Activated CD4-positive, alpha-beta T cell treated with anti-CD3 and anti-CD28 coated beads, Interleukin-2, amount 50 U/mL, for 4 hours (primary cell): ENCODE measurements around the gene PROP1.
"Not testable (repeated sequence)": the region's sequence is repeated elsewhere in the genome, so short reads cannot be mapped to it uniquely, and the experiment has no call there.

Experiments
- DNase-seq, 2 experiments: peaks; one replicate each; pipeline ENCODE4 v3.0.0-alpha.2; 2020

PROP1 gene

DNA sequence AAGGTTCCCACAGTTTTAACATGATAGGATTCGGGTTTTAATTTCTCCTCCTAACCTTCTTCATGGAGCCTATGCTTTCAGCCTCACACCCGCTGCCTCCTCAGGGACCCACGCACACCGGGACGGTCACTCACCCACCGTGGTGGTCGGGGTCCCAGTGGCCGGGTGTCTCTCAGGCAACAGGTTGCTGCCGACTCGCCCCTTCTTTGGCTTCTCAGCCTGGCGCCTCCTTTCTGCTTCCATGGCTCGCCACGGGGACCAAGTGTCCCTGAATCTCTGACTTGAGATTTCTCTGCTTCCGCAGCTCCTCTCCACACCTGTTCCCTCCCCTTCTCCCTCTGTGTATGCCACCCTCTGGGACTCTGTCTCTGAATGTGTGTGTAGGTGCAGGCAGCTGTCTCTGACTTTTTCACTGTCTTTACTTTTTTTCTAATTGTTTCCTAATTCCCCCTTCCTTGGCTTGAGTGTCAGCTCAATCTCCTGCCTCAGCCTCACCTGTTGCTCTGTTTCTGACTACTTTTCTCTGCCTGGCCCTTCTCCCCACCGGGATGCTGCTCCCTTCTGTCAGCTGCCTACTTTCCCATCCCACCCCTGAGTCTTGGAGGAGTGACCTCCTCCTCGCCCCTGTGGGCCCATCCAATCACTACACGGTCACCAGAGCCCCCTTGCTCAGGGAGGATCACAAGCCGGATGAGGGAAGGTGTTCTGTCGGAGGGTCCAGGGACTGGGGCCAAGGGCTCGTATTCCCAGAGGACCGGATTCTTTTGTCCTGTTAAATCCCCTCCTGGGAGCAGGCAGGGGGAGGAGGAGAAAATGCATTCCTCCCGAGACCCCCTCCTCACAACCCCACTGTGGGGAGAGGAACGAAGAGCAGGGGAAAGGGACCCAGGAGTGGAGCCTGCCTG lies at the start of gene PROP1:
TSS of gene PROP1 (minus strand) at position 552 of the 905 bp plus-strand sequence. CDS start at position 243, 309 bp downstream.
- no peak for DNase-seq

DNA sequence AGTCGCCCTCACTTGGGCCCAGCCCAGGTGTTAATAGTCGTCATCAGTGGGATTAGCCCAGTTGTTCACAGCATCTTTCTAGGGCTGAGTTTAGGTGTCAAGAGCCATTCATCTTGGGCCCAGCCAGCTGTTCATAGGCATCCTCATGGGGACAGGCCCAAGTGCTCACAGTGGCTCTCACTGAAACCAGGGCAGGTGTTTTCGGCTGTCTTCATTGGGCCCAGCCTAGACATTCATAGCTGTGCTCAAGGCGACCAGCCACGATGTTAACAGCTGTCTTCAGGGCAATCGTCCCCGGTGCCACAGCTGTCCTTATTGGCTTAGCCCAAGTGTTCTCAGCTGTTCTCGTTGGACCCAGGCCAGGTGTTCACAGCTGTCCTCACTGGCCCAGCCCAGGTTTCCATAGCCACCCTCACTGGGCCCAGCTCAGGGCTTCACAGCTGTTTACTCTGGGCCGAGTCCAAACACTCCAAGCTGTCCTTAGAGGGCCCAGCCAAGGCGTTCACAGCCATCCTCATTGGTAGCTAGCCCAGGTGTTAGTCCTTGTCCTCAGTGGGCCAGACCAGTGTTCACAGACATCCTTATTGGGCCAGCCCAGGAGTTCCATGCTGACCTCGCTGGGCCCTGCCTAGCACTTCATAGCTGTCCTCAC lies 23.5 kb upstream of the PROP1 start:
- DNase-seq = not testable (repeated sequence)

DNA sequence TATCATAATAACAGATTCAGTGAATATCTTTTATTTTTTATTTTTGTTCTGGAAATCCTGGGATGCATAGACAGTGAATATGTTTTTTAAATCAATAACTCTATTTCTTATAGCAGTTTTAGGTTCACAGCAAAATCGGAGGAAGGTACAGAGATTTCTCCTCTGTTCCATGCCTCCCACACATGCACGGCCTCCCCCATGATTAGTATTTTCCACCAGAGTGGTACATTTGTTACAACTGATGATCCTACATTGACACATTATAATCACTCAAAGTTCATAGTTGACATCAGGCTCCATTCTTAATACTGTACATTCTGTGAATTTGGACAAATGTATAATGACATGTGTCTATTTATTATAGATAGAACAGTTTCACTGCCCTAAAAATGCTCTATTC lies 16.7 kb upstream of the PROP1 start:
- not testable (repeated sequence) for DNase-seq

DNA sequence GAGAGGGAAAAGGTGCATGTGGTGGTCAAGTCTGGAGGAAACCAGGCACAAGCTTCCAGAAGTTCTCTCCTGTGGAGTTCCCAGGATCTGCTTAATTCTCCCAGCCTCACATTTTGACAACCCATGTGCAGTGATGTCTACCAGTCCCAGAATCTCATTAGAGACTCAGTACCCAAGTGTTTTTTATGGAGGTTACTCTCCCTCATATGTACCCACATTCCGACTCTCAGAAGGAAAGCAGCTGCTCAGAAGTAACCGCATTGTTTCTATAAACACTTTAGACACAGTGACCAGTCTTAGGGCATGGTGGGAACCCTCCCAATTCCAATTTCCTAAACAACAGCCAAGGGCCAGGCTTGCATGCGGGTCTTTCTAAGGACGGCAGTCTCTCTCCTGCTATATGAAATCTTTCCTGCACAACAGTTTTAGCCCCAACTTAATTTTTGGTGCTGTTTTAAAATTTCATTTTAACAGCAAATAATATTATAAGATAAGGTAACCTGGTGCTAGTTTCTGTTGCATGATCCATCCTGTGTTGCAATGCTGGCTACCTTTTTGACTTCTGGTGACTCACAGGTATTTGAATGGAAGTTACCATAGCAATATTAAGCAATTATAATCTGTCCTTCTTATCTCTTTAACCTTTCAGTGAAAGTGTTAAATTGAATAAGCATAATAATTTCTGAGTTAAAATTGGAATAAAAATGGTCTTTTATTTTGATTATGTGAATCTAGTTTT lies 15.9 kb upstream of the PROP1 start:
- not testable (repeated sequence) for DNase-seq

DNA sequence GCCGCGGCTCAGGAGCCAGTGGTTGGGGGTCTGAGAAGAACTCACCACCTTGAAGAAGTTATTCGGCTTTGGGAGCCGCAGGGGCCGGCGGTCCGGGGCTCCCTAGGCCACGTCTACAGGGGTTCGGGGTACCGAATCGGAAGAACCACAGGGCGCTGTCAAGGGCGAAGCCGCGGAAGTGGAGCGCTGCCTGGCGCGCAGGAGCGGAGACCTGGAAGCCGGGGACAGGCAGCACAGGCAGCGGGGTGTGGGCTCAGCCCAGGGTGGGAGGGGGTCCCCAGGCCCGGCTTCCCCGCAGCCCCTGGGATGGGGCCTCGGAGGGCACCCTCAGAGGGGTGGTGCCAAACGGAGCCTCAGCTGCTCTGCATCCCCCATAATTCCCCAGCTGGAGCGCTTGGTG lies 11.2 kb upstream of the PROP1 start:
- DNase-seq = not testable (repeated sequence)

DNA sequence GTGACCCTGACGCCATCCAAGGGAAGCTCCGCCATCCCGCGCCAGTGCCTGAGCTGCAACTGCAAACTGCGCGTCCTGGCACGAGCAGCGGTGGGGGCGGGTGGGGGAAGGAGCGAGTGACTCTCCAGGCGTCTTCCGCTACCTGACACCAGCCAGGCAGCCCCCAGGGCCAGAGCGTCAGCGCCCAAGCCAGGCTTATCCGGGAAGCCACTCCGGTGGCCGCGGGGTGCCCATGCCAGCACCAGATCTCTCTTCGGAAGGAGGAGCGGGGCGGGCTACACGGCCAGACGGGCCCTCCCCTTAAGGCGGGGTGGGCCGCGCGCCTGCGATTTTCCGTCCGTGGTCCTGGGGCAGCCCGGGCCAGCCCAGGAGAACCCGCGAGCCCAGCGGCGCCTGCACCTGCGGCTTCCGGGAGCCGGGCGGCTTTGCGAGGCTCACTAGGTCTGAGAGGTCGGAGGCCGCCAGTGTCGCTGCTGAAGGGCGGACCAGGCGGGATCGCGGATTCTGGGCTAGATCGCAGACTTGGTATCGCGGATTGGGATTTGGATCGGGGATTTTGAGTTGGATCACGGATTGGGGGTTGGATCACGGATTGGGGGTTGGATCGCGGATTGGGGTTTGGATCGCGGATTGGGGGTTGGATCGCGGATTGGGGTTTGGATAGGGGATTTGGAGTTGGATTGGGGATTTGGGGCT lies 10.6 kb upstream of the PROP1 start:
- DNase-seq = peak; percentile 27 to 38

DNA sequence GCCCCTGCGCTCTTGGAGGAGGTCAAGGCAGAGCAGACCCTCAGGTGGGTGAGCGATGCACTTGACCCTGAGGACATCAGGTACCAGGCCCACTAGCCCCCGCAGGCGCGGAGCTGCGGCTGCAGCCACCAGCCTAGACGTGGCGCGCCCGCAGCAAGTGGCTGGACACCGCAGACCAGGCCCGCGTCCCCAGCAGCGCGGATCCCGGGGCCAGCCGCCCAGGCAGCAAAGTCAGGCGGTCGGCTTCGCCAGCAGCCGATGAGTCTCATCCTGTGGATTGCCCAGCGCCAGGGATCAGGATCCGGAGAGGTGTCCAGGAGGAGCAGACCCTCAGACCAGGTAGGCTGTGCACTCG lies 10.1 kb upstream of the PROP1 start:
- not testable (repeated sequence) for DNase-seq

DNA sequence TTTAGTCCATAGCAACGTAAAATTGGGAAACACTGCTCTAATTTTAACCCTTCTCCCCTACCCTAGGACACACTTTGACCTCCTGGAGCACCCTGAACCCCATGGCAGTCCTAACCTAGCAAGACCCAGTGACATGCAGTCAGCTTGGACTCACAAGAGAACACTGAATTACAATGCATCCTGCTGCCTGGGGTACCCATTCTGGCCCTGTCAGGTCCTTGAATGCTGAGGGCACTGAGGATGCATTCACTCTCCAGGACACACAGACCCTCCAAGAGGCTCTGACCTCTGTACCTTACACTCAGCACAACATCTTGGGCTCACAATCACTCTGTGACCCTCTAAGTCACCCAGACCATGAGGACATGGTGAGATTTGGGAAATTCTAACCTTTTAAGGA lies 1.8 kb upstream of the PROP1 start:
- DNase-seq = no peak

DNA sequence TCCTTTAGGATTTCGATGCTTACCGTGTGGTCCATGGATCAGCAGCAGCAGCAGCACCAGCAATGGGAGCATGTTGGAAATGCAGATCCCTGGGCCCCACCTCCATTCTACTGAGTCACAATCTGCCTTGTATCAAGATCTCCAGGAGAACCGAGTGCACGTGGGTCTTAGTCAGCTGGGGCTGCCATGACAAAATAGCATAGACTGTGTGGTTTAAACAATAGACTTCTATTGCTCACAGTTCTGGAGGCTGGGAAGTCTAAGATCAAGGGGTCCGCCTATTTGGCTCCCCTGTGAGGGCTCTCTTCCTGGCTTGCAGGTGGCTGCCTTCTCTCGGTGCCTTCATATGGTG lies 1.3 kb upstream of the PROP1 start:
- no peak for DNase-seq

DNA sequence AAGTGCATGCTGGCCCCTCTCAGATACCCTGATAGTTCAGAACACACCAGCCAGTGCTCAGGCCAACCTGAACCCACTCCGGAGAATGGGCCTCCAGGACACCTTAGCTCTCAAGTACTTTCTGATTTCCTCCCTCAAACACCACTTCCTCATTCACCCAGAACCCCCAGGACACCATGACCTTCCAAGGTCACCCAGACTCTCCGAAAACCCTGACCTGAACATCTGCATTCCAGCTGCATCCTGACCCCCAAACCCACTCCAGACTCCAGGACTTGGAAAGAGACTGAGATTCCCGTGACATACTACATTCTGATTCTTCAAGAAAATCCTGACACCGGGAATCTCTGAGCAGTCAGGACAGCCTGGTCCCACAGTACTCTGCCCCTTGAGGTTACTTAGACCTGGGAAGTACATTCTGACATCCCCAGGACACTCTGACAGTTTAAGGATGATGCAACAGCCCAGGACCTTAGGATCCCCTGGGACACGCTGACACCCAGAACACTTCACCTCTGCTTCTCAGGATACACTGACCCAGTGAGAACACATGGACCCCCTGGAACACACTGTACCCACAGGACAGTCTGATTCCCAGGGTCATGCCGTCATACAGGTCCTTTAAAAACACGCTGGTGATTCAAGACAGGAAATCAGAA lies 747 bp upstream of the PROP1 start:
- DNase-seq = no peak

DNA sequence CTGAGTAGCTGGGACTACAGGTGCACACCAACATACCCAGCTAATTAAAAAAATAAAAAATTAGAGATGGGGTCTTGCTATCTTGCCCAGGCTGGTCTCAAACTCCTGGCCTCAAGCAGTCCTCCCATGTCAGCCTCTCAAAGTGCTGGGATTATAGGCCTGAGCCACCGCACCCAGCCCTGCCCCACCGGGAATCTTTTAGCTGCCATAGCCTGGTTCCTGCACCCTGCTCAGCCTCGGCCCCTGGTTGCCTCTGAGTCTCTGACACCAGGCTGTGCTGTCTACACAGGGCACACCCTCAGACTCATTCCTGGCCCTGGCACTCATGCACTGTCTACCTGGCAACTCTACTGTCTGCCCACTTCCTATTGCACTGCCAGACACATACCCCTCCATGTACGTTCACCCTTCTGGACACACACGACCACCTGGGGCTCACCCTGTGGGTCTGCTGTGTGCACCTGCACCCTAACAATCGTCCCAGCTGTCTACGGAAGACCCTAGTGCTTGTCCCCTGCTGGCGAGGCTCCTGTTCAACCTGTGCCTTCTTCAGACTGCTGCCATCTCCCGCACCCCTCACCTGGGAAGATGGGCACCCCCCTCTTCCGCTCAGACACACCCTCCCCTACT lies 1.4 kb downstream of the PROP1 start:
- no peak for DNase-seq

DNA sequence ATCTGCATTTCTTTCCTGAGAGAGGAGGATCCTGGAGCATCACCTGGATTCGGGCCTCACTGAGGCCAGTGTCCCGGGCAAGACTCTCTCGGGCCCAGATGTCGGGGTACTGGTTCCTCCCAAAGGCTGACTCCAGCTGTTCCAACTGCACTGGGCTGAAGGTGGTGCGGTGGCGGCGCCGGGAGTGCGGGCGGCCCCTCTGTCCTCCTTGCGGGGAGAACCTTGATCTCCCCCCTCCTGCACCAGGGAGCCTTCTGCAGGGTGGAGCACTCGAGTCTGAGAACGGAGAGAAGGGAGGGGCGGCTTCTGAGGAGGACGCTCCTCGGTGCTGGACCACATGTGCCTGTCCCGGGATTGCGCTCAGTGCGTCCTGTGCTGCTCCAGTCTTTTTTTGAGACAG lies 2.0 kb downstream of the PROP1 start:
- no peak for DNase-seq

DNA sequence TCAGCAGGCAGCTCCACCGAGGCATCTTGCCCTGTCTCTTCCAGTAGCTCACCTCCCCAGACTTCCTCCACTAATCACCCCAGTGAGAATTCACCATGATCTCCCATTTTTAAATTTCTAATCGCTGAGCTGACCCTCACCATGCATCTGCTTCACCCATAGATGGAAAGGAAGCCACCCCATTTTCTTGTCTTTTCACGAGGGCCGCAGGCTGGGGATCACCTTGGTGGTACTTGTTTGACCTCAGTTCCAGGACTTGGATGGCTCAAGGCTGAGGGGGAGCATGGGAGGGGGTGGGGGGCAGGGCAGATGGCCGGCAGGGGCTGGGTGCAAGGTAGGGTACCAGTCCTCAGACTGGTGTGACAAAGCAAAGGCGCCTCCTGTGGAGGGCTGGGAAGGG lies 3.6 kb downstream of the PROP1 start:
- DNase-seq = no peak

DNA sequence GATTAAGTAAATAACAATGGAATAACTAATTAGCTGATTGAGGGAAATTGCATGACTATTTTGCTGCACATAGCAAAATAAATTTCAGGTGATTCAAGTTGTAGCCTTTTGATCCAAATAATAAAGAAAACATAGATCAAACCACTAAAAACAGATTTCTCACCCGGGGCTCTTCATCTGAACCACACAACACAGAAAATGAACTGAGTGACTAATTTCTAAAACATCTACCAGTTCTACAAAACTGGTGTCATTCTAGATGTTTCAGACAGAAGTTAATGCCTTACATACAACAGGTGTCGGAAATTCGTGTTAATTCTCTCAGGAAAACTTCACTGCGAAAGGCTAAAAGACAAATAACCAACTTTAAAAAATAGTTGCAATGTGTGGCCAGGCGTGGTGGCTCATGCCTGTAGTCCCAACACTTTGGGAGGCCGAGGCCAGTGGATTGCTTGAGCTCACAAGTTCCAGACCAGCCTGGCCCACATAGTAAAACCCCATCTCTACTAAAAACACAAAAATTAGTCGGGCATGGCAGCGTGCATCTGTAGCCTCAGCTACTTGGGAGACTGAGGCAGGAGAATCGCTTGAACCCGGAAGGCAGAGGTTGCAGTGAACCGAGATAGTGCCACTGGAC lies 6.9 kb downstream of the PROP1 start:
- no peak for DNase-seq

DNA sequence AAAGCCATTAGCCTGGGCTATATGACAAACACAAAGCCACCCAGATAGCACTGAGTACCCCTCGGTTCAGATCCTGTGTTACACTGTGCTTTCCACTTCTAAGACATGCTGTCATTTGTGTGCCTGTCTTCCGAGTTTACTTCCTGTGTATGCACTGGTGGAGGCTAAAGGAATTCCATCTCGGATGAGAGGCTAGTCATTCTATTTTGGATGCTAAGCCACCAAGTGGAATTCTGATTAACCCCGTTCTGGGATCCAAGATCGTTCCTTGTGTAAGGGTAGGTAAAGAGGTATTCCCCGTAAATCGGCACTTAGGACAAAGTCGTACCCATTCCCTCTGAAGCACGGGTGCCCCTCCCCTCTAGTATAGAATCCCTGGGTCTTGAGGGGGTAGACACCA lies 8.7 kb downstream of the PROP1 start:
- DNase-seq = no peak

DNA sequence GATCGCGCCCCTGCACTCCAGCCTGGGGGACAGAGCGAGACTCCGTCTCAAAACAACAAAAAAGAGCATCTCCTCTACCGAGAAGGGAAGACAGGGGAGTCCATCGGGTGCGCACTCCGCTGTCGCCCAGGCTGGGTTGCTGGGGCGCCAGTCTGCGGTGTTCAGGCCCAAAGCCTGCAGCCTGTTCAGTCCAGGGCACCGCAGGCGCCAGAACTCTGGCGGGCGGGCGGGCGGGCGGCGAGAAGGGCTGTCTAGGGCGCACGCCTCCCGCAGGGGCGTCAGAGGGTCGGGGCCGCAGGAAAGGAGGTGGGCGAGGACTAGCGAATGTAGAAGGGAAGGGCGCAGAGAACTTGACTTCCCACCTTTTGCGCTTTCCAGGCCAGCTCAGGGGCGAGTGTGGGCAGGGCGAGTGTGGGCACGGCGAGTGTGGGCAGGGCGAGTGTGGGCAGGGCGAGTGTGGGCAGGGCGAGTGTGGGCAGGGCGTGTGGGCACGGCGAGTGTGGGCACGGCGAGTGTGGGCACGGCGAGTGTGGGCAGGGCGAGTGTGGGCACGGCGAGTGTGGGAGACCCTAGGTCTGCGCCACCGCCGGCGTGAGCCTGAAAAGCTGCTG lies 10.5 kb downstream of the PROP1 start:
- no peak for DNase-seq

DNA sequence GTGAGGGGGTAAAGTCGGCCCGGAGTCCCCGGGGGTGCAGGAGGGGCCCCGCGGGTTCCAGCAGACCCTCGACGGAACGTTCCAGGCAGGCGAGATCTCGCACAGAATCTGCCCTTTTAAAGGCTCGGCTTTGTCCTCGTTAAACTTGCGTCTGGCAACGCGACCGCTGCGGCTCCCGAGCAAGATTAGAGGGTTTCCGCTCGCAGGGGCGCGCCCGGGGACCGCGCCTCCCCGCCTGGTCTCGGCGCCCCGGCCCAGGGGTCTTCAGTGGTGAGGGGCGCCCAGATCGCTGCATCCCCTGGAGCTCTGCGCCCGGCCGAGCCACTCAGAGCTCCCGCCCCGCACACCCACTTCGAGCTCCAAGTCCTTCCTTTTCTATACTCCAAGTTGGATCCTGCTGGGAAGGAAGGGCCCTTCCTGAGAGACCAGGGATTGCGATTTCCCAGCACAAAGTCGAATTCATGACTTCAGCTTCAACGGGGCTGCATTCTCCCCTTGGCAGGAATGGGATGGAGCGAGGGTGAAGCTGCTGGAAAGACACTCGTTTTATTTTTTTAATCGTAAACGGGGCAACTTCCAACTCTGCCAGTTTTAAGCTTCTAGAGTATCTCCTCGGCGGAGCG lies 11.3 kb downstream of the PROP1 start:
- DNase-seq = no peak

DNA sequence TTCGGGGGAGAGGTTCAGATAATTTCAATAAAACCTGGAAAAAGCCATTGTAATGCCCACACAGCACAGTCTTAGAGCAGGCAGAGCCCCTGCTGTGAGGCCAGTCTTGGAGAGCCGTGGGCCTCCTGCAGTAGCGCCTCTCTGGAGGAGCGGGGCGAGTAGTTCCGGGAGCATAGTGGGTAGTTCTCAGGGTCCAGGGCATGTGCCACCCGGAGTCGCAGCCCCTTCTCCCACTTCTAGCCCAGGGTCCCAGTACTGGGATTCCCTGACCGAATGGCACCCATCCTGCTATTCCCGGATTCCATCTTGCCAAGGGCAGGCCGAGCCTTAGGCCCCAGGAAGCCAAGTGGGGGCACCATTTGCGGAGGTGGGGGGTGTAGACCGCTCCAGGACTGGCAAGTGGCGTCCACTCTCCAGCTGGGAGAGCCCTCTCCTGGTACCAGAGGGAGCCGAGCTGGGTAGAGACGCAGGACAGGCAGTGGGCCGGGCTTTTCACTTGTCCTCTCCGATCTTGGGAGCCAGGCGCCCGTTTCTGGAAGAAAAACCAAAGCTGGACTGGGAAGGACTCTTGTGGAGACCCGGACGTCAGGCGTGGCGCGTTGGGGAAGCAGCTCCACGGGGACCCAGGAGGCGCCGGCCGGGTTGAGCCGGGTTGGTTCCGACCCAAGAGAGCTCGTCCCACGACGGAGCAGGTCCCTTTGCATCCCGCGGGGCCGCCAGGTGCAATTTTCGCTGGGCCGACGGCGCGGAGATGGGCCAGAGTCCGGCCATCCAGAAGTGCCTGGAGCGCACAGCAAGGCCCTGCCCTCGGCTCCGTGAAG lies 12.1 kb downstream of the PROP1 start:
- DNase-seq = no peak

DNA sequence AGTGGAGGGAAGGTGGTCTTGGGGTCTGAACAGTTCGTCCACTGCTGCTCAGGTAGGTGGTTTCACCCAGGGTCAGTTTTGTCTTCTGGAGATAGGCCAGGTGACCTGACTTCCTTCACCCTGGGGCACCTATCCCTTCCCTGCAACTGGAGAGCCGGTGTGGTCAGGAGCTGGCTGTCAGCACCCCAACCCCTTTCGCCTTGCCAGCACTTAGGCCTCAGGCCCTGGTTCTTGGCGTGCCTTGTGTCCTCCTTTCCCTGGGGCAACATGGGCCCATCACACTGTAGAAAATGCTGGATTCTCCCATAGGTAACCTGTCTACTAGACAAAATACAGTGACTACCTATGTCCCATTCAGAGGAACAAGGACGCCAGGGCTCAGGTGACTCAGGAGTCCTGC lies 13.1 kb downstream of the PROP1 start:
- no peak for DNase-seq
